HepG2 (cell line): ENCODE measurements around the gene DHX58. TPM values are rescaled to one million over a fixed set of nuclear protein-coding genes. Genes with fewer than 3 reads are reported as not detected.

Experiments
- EP300 ChIP-seq, 3 experiments: sonication (generic) in 1 of 3; formaldehyde crosslinking in 1 of 3; IDR thresholded peaks; 2 replicates each; pipeline versions ENCODE4 v1.5.1 to v1.6.1; 2011 to 2020; ENCODE audit warnings: low read depth in 2 of 3, low read length in 2 of 3, borderline replicate concordance in 1 of 3, improper control_type of control experiment in 1 of 3, mild to moderate bottlenecking in 1 of 3, missing genetic modification reagents in 1 of 3, moderate library complexity in 1 of 3
- ETV6 ChIP-seq: sonication (generic); formaldehyde crosslinking; conservative IDR thresholded peaks from 2 replicates; pipeline ENCODE4 v1.4.0; 2020; ENCODE audit warnings: missing genetic modification reagents
- KDM5A ChIP-seq: fragments of 200-600 bp; sonication (generic); IDR thresholded peaks from 2 replicates; pipeline ENCODE4 v1.7.0; 2018; ENCODE audit warnings: antibody characterized with exemption, mild to moderate bottlenecking, low read length, borderline replicate concordance
- MYC ChIP-seq: sonication (generic); formaldehyde crosslinking; IDR thresholded peaks from 2 replicates; pipeline ENCODE4 v1.9.0; 2021; ENCODE audit warnings: missing genetic modification reagents, borderline replicate concordance
- POLR2A ChIP-seq, 2 experiments: IDR thresholded peaks; 2 replicates each; pipeline ENCODE4 v1.6.1; 2011; ENCODE audit warnings: low read depth in 2 of 2, low read length in 2 of 2, mild to moderate bottlenecking in 1 of 2, moderate library complexity in 1 of 2; ENCODE audit not compliant: insufficient read depth in 1 of 2
- RCOR2 ChIP-seq: IDR thresholded peaks from 2 replicates; pipeline ENCODE4 v1.6.1; 2016; ENCODE audit warnings: missing biosample characterization, missing genetic modification reagents
- REXO4 ChIP-seq: sonication (generic); formaldehyde crosslinking; IDR thresholded peaks from 2 replicates; pipeline ENCODE4 v1.8.0; 2022; ENCODE audit warnings: missing genetic modification reagents, mild to moderate bottlenecking, borderline replicate concordance
- XRCC5 ChIP-seq: fragments of 200-400 bp; formaldehyde crosslinking; optimal IDR thresholded peaks from 2 replicates; pipeline ENCODE3; 2017; ENCODE audit warnings: mild to moderate bottlenecking, low read length
- ZNF350 ChIP-seq: sonication (generic); formaldehyde crosslinking; IDR thresholded peaks from 2 replicates; pipeline ENCODE4 v1.4.0; 2020; ENCODE audit warnings: mild to moderate bottlenecking, low read depth, missing genetic modification reagents, borderline replicate concordance
- ZNF772 ChIP-seq: sonication (generic); formaldehyde crosslinking; IDR thresholded peaks from 2 replicates; pipeline ENCODE4 v1.5.0; 2020; ENCODE audit warnings: mild to moderate bottlenecking, missing genetic modification reagents
- ZNF788 ChIP-seq: sonication (generic); formaldehyde crosslinking; IDR thresholded peaks from 2 replicates; pipeline ENCODE4 v1.5.0; 2020; ENCODE audit warnings: mild to moderate bottlenecking, missing genetic modification reagents, borderline replicate concordance
- ZSCAN25 ChIP-seq: sonication (generic); formaldehyde crosslinking; IDR thresholded peaks from 2 replicates; pipeline ENCODE4 v1.8.0; 2022; ENCODE audit warnings: mild to moderate bottlenecking, missing genetic modification reagents
- polyA plus RNA-seq, 8 experiments: library from polyadenylated mRNA; depleted of rRNA in 3 of 8; stranded (reverse) in 7 of 8; unstranded in 1 of 8; fragments of >200 nt; fragmentation: Illumina TruSeq in 4 of 8; extraction: Trizol in 4 of 8; gene quantifications; 2 replicates each; pipeline versions ENCODE4 v1.2.1 to v1.2.3, GENCODE V29; 2011 to 2016; ENCODE audit warnings: low read depth in 4 of 8, missing spikeins in 1 of 8, mixed read lengths in 1 of 8; ENCODE audit not compliant: insufficient read depth in 1 of 8
- total RNA-seq, 5 experiments: library from RNA; depleted of rRNA; stranded (reverse); fragments of >200 nt; fragmentation: Illumina TruSeq; extraction: Trizol; gene quantifications; 2 replicates each; pipeline ENCODE4 v1.2.3, GENCODE V29; 2016; ENCODE audit warnings: low read depth in 1 of 5
- TF ChIP-seq, protein P1 (sequence below), 2 experiments: fragments of 450-650 bp in 1 of 2; sonication (generic) in 1 of 2; formaldehyde crosslinking; IDR thresholded peaks; 2 replicates each; pipeline versions ENCODE4 v1.5.0 to v1.8.0; 2020 to 2022; ENCODE audit warnings: mild to moderate bottlenecking in 1 of 2, missing genetic modification reagents in 1 of 2
- TF ChIP-seq, protein P2 (sequence below): sonication (generic); formaldehyde crosslinking; IDR thresholded peaks from 2 replicates; pipeline ENCODE4 v1.4.0; 2020; ENCODE audit warnings: missing genetic modification reagents, mild to moderate bottlenecking, borderline replicate concordance
- TF ChIP-seq, protein P3 (sequence below): sonication (generic); formaldehyde crosslinking; IDR thresholded peaks from 2 replicates; pipeline ENCODE4 v1.4.0; 2020; ENCODE audit warnings: missing genetic modification reagents
- TF ChIP-seq, protein P4 (sequence below): sonication (generic); formaldehyde crosslinking; IDR thresholded peaks from 2 replicates; pipeline ENCODE4 v1.4.0; 2020; ENCODE audit warnings: mild to moderate bottlenecking, missing genetic modification reagents
- TF ChIP-seq, protein P5 (sequence below): sonication (generic); formaldehyde crosslinking; IDR thresholded peaks from 2 replicates; pipeline ENCODE4 v1.4.0; 2020; ENCODE audit warnings: mild to moderate bottlenecking, missing genetic modification reagents, borderline replicate concordance

Gene DHX58
- total and polyA plus RNA-seq, 2 of the 13 experiments (the other 11 are each of a cell fraction or from before 2014, with no cell fraction given), result 6.7 to 7.8 TPM

DNA sequence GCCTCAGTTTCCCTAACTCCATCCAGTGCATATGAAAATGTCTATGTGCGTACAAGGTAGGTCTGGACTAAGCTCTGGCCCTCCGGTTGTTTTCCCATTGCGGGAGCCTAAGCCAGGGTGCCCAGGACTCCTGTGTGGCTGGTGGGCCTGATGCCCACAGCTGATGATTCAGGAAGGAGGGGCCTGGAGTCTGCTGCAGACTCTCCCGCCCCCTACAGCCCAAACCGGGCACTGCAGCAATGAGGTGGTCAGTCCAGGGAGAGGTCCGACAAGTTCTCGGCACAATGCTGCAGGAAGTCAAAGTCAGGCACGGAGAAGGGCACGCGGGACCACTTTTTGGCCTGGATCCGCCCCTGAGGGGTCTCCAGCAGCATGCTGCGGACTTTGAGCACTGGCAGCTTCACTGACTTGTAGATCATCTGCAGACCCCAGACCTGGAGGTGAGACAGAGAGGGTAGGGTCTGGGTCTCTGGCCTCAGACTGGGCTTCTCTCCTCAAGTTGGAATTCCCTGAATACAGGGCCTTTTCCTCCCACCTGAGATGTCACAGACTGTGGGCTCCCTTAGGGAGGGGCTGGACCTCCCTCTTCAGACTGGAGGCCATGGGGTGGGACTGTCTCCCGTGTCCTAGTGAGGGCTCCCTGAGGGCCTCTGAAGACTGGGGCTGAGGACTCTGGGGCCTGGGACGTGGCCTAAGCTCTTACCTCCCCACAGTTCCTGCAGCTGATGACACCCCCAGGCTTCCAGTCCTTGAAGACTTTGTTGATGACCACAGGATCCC, 10.8 kb downstream of the DHX58 start (continued):
- TF ChIP-seq ZNF788 (no peak; the same call in 1 of the 2 replicates), RCOR2 (CRISPR knock-in tag) (0 out of 2 replicates have a peak, but pooled peaks have one; percentile 28), XRCC5 (peak; percentile 89), MYC (no peak; the same call in 1 of the 2 replicates), POLR2A (IDR thresholded peaks at IDR 0.05; ENCODE audit: insufficient read depth in 1 of 2, low read depth in 2 of 2, low read length in 2 of 2) (no peak), ETV6 (CRISPR knock-in tag) (no peak), REXO4 (CRISPR knock-in tag) (no peak), EP300 (IDR thresholded peaks at IDR 0.05; ENCODE audit: low read depth in 2 of 2, low read length in 2 of 2) (no peak), EP300 (CRISPR knock-in tag; IDR thresholded peaks at IDR 0.05; ENCODE audit: borderline replicate concordance) (no peak), ZNF772 (CRISPR knock-in tag) (no peak), ZSCAN25 (CRISPR knock-in tag) (no peak), ZNF350 (no peak), KDM5A (no peak)
- TF ChIP-seq, protein P1, sequence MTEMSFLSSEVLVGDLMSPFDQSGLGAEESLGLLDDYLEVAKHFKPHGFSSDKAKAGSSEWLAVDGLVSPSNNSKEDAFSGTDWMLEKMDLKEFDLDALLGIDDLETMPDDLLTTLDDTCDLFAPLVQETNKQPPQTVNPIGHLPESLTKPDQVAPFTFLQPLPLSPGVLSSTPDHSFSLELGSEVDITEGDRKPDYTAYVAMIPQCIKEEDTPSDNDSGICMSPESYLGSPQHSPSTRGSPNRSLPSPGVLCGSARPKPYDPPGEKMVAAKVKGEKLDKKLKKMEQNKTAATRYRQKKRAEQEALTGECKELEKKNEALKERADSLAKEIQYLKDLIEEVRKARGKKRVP (CRISPR knock-in tag; IDR thresholded peaks at IDR 0.05), result no peak
- TF ChIP-seq, protein P2, sequence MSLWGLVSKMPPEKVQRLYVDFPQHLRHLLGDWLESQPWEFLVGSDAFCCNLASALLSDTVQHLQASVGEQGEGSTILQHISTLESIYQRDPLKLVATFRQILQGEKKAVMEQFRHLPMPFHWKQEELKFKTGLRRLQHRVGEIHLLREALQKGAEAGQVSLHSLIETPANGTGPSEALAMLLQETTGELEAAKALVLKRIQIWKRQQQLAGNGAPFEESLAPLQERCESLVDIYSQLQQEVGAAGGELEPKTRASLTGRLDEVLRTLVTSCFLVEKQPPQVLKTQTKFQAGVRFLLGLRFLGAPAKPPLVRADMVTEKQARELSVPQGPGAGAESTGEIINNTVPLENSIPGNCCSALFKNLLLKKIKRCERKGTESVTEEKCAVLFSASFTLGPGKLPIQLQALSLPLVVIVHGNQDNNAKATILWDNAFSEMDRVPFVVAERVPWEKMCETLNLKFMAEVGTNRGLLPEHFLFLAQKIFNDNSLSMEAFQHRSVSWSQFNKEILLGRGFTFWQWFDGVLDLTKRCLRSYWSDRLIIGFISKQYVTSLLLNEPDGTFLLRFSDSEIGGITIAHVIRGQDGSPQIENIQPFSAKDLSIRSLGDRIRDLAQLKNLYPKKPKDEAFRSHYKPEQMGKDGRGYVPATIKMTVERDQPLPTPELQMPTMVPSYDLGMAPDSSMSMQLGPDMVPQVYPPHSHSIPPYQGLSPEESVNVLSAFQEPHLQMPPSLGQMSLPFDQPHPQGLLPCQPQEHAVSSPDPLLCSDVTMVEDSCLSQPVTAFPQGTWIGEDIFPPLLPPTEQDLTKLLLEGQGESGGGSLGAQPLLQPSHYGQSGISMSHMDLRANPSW (CRISPR knock-in tag), result no peak
- TF ChIP-seq, protein P3, sequence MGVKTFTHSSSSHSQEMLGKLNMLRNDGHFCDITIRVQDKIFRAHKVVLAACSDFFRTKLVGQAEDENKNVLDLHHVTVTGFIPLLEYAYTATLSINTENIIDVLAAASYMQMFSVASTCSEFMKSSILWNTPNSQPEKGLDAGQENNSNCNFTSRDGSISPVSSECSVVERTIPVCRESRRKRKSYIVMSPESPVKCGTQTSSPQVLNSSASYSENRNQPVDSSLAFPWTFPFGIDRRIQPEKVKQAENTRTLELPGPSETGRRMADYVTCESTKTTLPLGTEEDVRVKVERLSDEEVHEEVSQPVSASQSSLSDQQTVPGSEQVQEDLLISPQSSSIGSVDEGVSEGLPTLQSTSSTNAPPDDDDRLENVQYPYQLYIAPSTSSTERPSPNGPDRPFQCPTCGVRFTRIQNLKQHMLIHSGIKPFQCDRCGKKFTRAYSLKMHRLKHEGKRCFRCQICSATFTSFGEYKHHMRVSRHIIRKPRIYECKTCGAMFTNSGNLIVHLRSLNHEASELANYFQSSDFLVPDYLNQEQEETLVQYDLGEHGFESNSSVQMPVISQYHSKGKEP (CRISPR knock-in tag), result no peak
- TF ChIP-seq, protein P4, sequence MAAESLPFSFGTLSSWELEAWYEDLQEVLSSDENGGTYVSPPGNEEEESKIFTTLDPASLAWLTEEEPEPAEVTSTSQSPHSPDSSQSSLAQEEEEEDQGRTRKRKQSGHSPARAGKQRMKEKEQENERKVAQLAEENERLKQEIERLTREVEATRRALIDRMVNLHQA (CRISPR knock-in tag), result no peak
- TF ChIP-seq, protein P5, sequence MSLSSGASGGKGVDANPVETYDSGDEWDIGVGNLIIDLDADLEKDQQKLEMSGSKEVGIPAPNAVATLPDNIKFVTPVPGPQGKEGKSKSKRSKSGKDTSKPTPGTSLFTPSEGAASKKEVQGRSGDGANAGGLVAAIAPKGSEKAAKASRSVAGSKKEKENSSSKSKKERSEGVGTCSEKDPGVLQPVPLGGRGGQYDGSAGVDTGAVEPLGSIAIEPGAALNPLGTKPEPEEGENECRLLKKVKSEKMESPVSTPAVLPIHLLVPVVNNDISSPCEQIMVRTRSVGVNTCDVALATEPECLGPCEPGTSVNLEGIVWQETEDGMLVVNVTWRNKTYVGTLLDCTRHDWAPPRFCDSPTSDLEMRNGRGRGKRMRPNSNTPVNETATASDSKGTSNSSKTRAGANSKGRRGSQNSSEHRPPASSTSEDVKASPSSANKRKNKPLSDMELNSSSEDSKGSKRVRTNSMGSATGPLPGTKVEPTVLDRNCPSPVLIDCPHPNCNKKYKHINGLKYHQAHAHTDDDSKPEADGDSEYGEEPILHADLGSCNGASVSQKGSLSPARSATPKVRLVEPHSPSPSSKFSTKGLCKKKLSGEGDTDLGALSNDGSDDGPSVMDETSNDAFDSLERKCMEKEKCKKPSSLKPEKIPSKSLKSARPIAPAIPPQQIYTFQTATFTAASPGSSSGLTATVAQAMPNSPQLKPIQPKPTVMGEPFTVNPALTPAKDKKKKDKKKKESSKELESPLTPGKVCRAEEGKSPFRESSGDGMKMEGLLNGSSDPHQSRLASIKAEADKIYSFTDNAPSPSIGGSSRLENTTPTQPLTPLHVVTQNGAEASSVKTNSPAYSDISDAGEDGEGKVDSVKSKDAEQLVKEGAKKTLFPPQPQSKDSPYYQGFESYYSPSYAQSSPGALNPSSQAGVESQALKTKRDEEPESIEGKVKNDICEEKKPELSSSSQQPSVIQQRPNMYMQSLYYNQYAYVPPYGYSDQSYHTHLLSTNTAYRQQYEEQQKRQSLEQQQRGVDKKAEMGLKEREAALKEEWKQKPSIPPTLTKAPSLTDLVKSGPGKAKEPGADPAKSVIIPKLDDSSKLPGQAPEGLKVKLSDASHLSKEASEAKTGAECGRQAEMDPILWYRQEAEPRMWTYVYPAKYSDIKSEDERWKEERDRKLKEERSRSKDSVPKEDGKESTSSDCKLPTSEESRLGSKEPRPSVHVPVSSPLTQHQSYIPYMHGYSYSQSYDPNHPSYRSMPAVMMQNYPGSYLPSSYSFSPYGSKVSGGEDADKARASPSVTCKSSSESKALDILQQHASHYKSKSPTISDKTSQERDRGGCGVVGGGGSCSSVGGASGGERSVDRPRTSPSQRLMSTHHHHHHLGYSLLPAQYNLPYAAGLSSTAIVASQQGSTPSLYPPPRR (CRISPR knock-in tag), result no peak
